Uterus (tissue), 2 donors: ENCODE data around the gene CD22.

Source experiments
- CTCF ChIP-seq, 4 experiments: fragments of 200-600 bp in 2 of 4; fragments of 450-650 bp in 2 of 4; sonication (generic) in 2 of 4; IDR thresholded peaks; one replicate each; pipeline ENCODE4 v1.5.1; 2016 to 2019; ENCODE audit warnings: antibody characterized with exemption in 4 of 4, mild to moderate bottlenecking in 2 of 4, moderate library complexity in 1 of 4
- POLR2A ChIP-seq, 2 donors: fragments of 450-650 bp; IDR thresholded peaks; one replicate each; pipeline ENCODE4 v1.6.1; 2016; ENCODE audit warnings: antibody characterized with exemption in 2 of 2, mild to moderate bottlenecking in 1 of 2, moderate library complexity in 1 of 2

- TF ChIP-seq CTCF (IDR thresholded peaks at IDR 0.05) (no peak), POLR2A (IDR thresholded peaks at IDR 0.05) (no peak)
Measured at GRCh38 chr19:35331551-35332214, 2.7 kb downstream of the CD22 start.
